Raji (cell line): Measurements from ENCODE around the gene OBSL1.

Experiments
- POLR2A ChIP-seq: IDR thresholded peaks from 2 replicates; pipeline ENCODE4 v1.6.1; 2011; ENCODE audit warnings: low read depth, low read length, control low read depth; ENCODE audit not compliant: insufficient read depth

OBSL1 gene

GRCh38 chr2:219552382-219553167 is 18.8 kb downstream of the OBSL1 start:
- TF ChIP-seq POLR2A, result no peak

- TF ChIP-seq POLR2A, result no peak
Measured at GRCh38 chr2:219551441-219552381, 19.6 kb downstream of the OBSL1 start.

- no peak for TF ChIP-seq POLR2A
Measured at GRCh38 chr2:219549619-219550018, 21.7 kb downstream of the OBSL1 start.

GRCh38 chr2:219548990-219549389 is 22.3 kb downstream of the OBSL1 start:
- no peak for TF ChIP-seq POLR2A

- no peak for TF ChIP-seq POLR2A
Measured at GRCh38 chr2:219547621-219548020, 23.7 kb downstream of the OBSL1 start.

GRCh38 chr2:219545943-219546352 is 25.4 kb downstream of the OBSL1 start:
- no peak for TF ChIP-seq POLR2A

GRCh38 chr2:219545295-219545942 is 25.9 kb downstream of the OBSL1 start:
- no peak for TF ChIP-seq POLR2A

- no peak for TF ChIP-seq POLR2A
Measured at GRCh38 chr2:219544567-219544966, 26.8 kb downstream of the OBSL1 start.

- TF ChIP-seq POLR2A, result peak; percentile 70
Measured at GRCh38 chr2:219543596-219544358, 27.6 kb downstream of the OBSL1 start, which contains the start of the genes CHPF and TMEM198. TSS of gene CHPF (minus strand) at chr2:219543809. CDS start at chr2:219543538, 271 bp downstream. TSS of gene TMEM198 (plus strand) at chr2:219544028. CDS start at chr2:219544728, 700 bp downstream.

- TF ChIP-seq POLR2A, result no peak; the same call in 1 of the 2 replicates
Measured at GRCh38 chr2:219542931-219543595, 28.3 kb downstream of the OBSL1 start.

- TF ChIP-seq POLR2A, result peak; percentile 45; the same call in 1 of the 2 replicates
Measured at GRCh38 chr2:219541611-219542180, 29.6 kb downstream of the OBSL1 start.

- no peak for TF ChIP-seq POLR2A
Measured at GRCh38 chr2:219540784-219541504, 30.4 kb downstream of the OBSL1 start.
